Parathyroid adenoma (tissue), 2 donors: Measurements from ENCODE around the gene ROBO1.

ENCODE experiments used
- H2AFZ ChIP-seq: fragments of 300-600 bp; sonication (generic); one replicate; pipeline ENCODE4 v1.7.0; 2017; ENCODE audit warnings: antibody characterized with exemption, mild to moderate bottlenecking
- H3K27ac ChIP-seq: fragments of 300-600 bp; sonication (generic); one replicate; pipeline ENCODE4 v1.7.0; 2017
- H3K27me3 ChIP-seq: fragments of 300-600 bp; sonication (generic); one replicate; pipeline ENCODE4 v1.7.0; 2017; ENCODE audit warnings: low read length; ENCODE audit not compliant: control insufficient read depth, insufficient read depth
- H3K36me3 ChIP-seq: fragments of 300-600 bp; sonication (generic); one replicate; pipeline ENCODE4 v1.7.0; 2017; ENCODE audit warnings: low read length; ENCODE audit not compliant: control insufficient read depth, insufficient read depth
- H3K4me1 ChIP-seq: fragments of 300-600 bp; sonication (generic); one replicate; pipeline ENCODE4 v1.7.0; 2017; ENCODE audit warnings: control low read depth
- H3K4me2 ChIP-seq: fragments of 300-600 bp; sonication (generic); one replicate; pipeline ENCODE4 v1.7.0; 2017; ENCODE audit warnings: low read length
- H3K4me3 ChIP-seq: fragments of 300-600 bp; sonication (generic); one replicate; pipeline ENCODE4 v1.7.0; 2017; ENCODE audit warnings: low read depth, low read length
- H3K79me2 ChIP-seq: fragments of 300-600 bp; sonication (generic); one replicate; pipeline ENCODE4 v1.7.0; 2017; ENCODE audit warnings: control low read depth
- H3K9ac ChIP-seq: fragments of 300-600 bp; sonication (generic); one replicate; pipeline ENCODE4 v1.7.0; 2017; ENCODE audit warnings: mild to moderate bottlenecking
- H3K9me3 ChIP-seq: fragments of 300-600 bp; sonication (generic); one replicate; pipeline ENCODE4 v1.7.0; 2017; ENCODE audit warnings: low read length; ENCODE audit not compliant: control insufficient read depth
- TF ChIP-seq, protein P1 (sequence below): fragments of 300-600 bp; sonication (generic); IDR thresholded peaks from one replicate; pipeline ENCODE4 v1.7.0; 2017; ENCODE audit warnings: antibody characterized with exemption, mild to moderate bottlenecking
- donor health status: primary hyperparathyroidism.

Gene ROBO1

DNA sequence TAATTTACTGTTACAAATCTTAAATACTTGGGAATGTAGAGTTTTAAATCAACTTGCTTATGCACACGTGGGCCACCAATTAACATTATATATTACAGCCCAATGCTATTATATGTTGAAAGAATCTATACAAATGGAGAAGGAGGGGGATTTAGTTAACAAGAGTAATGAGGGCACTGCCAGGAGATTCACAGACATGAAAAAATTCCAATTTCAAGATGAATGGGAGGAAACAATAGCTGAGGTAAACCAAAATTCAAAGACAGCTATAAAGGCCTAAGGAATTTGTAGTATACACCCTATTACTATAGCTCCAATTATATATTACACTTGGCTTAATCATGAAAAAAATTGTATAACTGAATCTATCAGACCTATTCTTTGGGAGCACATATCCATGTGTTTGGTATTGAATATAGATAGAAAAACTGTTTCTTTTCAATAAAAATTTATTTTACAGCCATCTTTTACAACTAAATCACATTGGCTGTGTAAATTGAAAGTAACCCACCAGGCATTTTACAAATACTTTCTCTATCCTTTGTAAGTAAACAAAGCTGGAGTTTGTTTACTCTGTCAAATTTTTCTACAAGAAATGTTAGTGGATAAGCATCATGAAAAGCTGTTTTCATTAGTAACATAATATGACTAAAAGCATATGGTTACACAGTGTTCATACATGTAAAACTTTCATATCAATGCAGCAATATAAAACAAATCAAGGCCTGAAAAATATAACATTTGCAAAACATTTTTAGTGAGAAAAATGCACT, 1045.8 kb downstream of the ROBO1 start:
- H3K27me3 ChIP-seq, result no peaks in the 10 kb centered on the region
- H3K4me3 ChIP-seq, result no peak overlapping the region
- no peaks in the 10 kb centered on the region for H3K36me3 ChIP-seq
- no peak overlapping the region for H3K9ac ChIP-seq
- H3K4me1 ChIP-seq, result no peaks in the 10 kb centered on the region
- no peak overlapping the region for H3K4me2 ChIP-seq
- H3K9me3 ChIP-seq, result no peaks in the 10 kb centered on the region
- TF ChIP-seq, protein P1, sequence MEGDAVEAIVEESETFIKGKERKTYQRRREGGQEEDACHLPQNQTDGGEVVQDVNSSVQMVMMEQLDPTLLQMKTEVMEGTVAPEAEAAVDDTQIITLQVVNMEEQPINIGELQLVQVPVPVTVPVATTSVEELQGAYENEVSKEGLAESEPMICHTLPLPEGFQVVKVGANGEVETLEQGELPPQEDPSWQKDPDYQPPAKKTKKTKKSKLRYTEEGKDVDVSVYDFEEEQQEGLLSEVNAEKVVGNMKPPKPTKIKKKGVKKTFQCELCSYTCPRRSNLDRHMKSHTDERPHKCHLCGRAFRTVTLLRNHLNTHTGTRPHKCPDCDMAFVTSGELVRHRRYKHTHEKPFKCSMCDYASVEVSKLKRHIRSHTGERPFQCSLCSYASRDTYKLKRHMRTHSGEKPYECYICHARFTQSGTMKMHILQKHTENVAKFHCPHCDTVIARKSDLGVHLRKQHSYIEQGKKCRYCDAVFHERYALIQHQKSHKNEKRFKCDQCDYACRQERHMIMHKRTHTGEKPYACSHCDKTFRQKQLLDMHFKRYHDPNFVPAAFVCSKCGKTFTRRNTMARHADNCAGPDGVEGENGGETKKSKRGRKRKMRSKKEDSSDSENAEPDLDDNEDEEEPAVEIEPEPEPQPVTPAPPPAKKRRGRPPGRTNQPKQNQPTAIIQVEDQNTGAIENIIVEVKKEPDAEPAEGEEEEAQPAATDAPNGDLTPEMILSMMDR, result no peak
- no peaks in the 10 kb centered on the region for H3K79me2 ChIP-seq
- no peak overlapping the region for H2AFZ ChIP-seq
- no peak overlapping the region for H3K27ac ChIP-seq

DNA sequence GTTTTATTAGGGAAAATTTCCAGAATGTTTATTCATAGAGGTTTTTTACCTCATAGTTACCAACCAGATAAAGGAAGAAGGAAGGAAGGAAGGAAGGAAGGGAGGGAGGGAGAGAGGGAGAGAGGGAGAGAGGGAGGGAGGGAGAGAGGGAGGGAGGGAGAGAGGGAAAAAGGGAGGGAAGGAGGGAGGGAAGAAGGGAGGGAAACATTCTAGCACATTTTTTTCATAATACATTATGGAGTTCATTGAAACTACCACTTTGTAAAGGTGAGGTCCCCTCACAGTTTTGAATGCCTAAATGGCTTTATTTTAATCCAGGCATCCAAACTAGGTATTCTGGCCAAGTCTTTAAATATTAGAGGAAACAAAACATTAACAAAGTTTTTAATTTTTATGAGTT, 1049.1 kb downstream of the ROBO1 start:
- TF ChIP-seq, protein P1, result no peak
- Histone ChIP-seq H3K9ac (no peak overlapping the region), H3K27me3 (no peaks in the 10 kb centered on the region), H3K9me3 (no peaks in the 10 kb centered on the region), H3K4me2 (no peak overlapping the region), H3K4me3 (no peak overlapping the region), H3K4me1 (no peaks in the 10 kb centered on the region), H3K36me3 (no peaks in the 10 kb centered on the region), H3K79me2 (no peaks in the 10 kb centered on the region), H2AFZ (no peak overlapping the region), H3K27ac (no peak overlapping the region)

DNA sequence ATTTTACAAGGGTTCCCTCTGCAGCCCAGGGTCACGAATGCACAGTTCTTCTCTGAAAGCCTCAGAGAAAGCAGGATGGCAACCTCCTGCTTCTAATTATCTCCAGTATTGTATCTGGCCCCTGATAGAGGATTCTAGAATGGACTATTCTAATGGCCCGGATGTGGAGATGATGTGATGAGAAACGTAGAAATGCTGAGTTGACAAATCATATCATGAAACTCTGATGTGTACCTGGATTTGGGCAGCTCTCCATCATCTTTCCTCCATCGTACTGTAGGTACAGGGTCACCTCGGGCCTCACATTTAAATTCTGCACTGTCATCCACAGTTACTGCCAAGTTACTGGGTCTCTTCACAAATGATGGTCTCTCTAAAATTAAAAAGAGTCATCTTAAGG, 1050.8 kb downstream of the ROBO1 start:
- no peak overlapping the region for H3K4me2 ChIP-seq
- H3K79me2 ChIP-seq, result no peaks in the 10 kb centered on the region
- H3K4me3 ChIP-seq, result no peak overlapping the region
- H3K9me3 ChIP-seq, result no peaks in the 10 kb centered on the region
- H3K36me3 ChIP-seq, result no peaks in the 10 kb centered on the region
- H2AFZ ChIP-seq, result no peak overlapping the region
- no peak overlapping the region for H3K27ac ChIP-seq
- no peak overlapping the region for H3K9ac ChIP-seq
- no peaks in the 10 kb centered on the region for H3K27me3 ChIP-seq
- TF ChIP-seq, protein P1, result no peak
- H3K4me1 ChIP-seq, result no peaks in the 10 kb centered on the region

DNA sequence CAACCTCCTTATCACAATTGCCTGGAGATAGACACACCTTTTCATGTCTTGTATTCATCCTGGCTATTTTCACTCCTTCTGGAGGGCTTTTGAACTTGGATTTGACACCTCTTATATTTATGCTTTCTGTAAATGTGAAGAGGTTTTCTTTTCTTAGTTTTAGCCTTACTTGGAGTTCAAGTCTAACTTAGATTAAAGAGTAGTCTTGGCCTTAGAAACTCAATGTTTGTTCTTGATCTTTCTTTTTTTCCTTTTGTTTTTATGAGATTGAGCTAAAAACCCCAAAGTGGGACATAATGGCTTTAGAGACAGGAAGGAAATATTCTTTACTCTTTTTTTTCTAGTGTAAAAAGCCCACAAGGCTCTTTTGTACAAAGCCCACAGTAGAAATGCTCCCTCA, 1054.9 kb downstream of the ROBO1 start:
- Histone ChIP-seq H3K4me3 (no peak overlapping the region), H3K79me2 (no peaks in the 10 kb centered on the region), H3K9me3 (no peaks in the 10 kb centered on the region), H3K4me1 (no peaks in the 10 kb centered on the region), H3K9ac (no peak overlapping the region), H2AFZ (no peak overlapping the region), H3K27me3 (no peaks in the 10 kb centered on the region), H3K4me2 (no peak overlapping the region), H3K27ac (no peak overlapping the region), H3K36me3 (no peaks in the 10 kb centered on the region)
- TF ChIP-seq, protein P1, result no peak

DNA sequence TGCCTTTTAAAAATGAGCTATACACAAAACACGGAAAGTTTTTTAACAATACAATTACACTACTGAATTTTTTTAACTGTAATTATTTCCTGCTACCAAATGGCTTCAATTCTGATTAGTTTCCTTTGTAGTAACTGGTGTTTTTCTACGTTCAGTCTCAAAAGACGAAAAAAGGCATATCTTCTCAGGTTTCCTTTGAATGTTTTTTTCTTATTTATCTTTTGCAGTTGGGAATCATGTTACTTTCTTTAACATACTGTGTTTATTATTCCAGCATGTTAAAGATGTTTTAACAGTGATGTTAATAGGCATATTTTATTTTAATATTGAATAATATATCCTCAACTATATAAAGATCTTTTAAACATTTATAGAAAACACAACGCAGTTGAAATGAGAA, 1055.5 kb downstream of the ROBO1 start:
- Histone ChIP-seq H3K9ac (no peak overlapping the region), H3K27ac (no peak overlapping the region), H3K4me1 (no peaks in the 10 kb centered on the region), H3K4me2 (no peak overlapping the region), H3K9me3 (no peaks in the 10 kb centered on the region), H2AFZ (no peak overlapping the region), H3K27me3 (no peaks in the 10 kb centered on the region), H3K36me3 (no peaks in the 10 kb centered on the region), H3K79me2 (no peaks in the 10 kb centered on the region), H3K4me3 (no peak overlapping the region)
- TF ChIP-seq, protein P1, result no peak
